Lower leg skin (tissue), 4 donors: ENCODE measurements around the gene TNFAIP2. TPM values are rescaled to one million over a fixed set of nuclear protein-coding genes. Genes with fewer than 3 reads are reported as not detected.

Source experiments
- DNase-seq, 2 donors: peaks; one replicate each; pipeline ENCODE4 v3.0.0-alpha.2; 2019; ENCODE audit warnings: low spot score in 2 of 2
- H3K4me3 ChIP-seq: fragments of 200-600 bp; sonication (generic); 2 replicates; pipeline ENCODE4 v1.5.1; 2017; ENCODE audit warnings: mild to moderate bottlenecking, low read depth; ENCODE audit not compliant: poor library complexity, severe bottlenecking
- POLR2A ChIP-seq, 2 donors: fragments of 450-650 bp; IDR thresholded peaks; one replicate each; pipeline ENCODE4 v1.6.1; 2016 to 2017; ENCODE audit warnings: antibody characterized with exemption in 2 of 2, mild to moderate bottlenecking in 1 of 2, moderate library complexity in 1 of 2
- WGBS, 2 donors: methylation state at CpG; one replicate each; pipeline ENCODE4 v1.1.5; 2018; 5-methylcytosine and 5-hydroxymethylcytosine counted together
- intact Hi-C: fragments of 100-400 bp; cut with DNase I; formaldehyde crosslinking; loops from one replicate; pipeline ENCODE4 v1.15.0; 2023; ENCODE audit warnings: low total_unique reads
- total RNA-seq, 4 donors: library from RNA; depleted of rRNA; stranded (reverse); fragments of >200 nt; gene quantifications; one replicate each; pipeline ENCODE4 v1.1.0, GENCODE V29; 2016
- TF ChIP-seq, protein P1 (sequence below), 3 donors: fragments of 450-650 bp; IDR thresholded peaks; one replicate each; pipeline ENCODE4 v1.5.1; 2016; ENCODE audit warnings: antibody characterized with exemption in 3 of 3, mild to moderate bottlenecking in 3 of 3, moderate library complexity in 2 of 3

Gene TNFAIP2
- total RNA-seq, 4 donors from 2014 or later, result 8.2 to 33.6 (median 20.3) TPM

DNA sequence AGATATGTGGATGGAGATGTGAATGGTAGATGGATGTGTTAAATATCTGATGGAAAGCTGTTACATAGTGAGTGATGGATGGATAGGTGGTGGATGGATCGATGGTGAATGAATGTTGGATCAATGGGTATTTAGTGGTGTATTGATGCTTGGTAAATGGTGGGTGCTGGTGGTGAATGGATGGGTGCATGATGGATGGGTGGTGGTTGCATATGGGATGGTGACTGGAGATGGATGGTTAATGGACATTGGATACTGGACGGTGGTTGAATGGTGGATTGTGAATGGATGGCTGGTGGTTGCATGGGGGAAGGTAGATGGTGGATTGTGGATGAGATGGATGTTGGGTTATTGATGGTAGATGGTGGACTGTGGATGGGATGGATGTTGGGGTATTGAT is 41.3 kb upstream of the TNFAIP2 start:
- 89 to 97% methylated on average over 2 of the region's 2 CpGs for WGBS, 2 donors
- no peak for DNase-seq
- TF ChIP-seq, protein P1, sequence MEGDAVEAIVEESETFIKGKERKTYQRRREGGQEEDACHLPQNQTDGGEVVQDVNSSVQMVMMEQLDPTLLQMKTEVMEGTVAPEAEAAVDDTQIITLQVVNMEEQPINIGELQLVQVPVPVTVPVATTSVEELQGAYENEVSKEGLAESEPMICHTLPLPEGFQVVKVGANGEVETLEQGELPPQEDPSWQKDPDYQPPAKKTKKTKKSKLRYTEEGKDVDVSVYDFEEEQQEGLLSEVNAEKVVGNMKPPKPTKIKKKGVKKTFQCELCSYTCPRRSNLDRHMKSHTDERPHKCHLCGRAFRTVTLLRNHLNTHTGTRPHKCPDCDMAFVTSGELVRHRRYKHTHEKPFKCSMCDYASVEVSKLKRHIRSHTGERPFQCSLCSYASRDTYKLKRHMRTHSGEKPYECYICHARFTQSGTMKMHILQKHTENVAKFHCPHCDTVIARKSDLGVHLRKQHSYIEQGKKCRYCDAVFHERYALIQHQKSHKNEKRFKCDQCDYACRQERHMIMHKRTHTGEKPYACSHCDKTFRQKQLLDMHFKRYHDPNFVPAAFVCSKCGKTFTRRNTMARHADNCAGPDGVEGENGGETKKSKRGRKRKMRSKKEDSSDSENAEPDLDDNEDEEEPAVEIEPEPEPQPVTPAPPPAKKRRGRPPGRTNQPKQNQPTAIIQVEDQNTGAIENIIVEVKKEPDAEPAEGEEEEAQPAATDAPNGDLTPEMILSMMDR (IDR thresholded peaks at IDR 0.05), result no peak
- TF ChIP-seq POLR2A (IDR thresholded peaks at IDR 0.05), result no peak
- H3K4me3 ChIP-seq, result no peak overlapping the region
- intact Hi-C loops, result no loop called here

DNA sequence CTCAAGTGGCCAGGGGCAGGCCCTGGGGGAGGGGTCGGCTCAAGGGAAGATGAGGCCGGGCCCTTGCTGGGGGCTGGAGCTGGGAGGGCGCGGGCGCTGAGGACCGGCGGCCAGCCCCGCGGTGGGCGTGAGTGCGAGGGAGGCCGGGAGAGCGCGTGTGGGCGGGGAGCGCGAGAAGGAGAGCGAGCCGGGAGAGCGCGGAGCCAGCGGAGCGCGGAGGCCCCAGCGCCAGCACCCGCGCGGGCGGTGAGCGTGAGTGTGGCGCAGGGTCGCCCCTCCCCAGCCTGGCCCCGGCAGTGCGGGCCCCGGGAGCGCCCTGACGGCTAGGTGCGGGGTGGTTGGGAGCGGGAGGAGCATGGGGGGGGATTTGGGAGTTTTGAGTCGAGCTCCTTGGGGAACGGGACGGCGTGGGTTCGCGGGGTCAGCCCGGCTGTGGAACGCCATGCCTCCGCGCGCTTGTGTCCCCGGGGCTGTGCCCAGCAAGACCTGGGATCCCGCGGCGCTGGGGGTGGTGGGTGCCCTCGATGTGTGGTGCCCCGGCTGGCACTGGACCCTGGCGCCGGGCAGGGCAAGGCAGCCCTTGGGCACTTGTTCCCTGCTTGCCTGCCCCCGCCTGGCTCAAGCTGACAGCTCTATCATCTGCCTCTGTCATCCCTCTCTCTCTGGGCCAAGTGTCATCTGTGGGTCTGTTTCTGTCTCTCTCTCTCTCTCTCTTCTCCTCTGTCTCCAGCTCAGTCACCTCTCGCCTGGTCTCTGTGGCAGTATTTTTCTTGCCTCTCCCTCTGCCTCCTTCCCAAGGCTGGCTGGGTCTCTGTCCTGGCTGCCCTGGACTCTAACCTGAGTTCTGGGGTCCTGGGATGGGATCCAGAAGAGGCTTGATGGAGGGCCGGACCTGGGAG is 39.0 kb upstream of the TNFAIP2 start, which contains the start of gene LBHD2:
Gene LBHD2 (plus strand): TSS at position 190 of the 899 bp plus-strand sequence. CDS start 1,803 bp downstream, outside the sequence.
- H3K4me3 ChIP-seq, result no peak within 1 kb of the TSS
- DNase-seq, result no peak
- 25 to 30% methylated on average over 29 to 31 of the region's 61 CpGs for WGBS, 2 donors
- intact Hi-C loops, result no loop called here
- TF ChIP-seq POLR2A (IDR thresholded peaks at IDR 0.05), result no peak
- TF ChIP-seq, protein P1 (IDR thresholded peaks at IDR 0.05), result no peak

DNA sequence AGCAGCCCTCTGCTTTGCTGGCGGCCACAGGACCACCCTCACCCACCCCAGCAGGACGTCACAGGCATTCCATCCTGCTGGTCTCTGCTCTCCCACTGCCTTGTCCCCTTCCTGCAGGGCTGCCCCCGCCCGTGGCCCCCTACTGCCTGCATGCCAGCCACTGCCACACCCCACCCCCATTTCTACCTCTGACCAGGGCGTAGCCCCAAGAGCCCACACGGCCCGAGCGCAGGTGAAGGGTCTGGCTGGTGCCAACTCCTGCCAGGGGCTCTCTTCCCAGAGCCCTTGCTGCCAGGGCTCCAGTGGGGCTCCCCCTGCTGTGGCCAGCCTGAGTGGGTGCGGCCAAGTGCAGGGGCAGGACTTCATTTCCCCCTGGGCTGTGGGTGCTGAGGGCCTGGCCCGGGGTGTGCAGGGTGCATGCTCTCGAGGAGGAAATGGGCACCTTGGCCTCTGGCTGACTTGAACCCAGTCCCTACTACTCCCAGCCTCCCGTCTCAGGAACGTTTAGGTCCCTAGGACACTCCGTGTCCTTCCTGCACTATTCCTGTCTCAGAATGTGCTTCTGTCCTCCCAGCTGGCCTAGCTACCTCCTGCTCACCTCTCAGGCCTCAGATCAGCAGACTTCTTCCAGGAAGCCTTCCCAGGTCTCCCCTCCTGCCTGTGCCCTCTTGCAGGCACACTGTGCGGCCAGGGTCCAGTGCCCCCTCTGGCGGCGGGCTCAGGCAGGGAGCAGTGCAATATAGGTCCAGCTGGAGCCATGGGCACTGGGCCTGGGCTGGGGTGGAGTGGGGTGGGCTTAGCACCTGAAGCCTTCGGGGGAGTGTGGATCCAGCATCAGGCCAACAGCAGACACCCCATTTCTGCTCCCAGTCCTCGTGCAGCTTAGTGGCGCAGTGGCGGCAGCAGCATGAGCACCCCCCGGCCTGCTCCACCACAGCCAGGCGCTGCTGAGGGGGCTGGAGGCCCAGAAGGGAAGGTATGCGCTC is 37.9 kb upstream of the TNFAIP2 start:
- DNase-seq, result no peak
- no peak overlapping the region for H3K4me3 ChIP-seq
- intact Hi-C loops, result no loop called here
- WGBS, 2 donors, result 83 to 84% methylated on average over 20 to 24 of the region's 24 CpGs
- TF ChIP-seq, protein P1 (IDR thresholded peaks at IDR 0.05), result no peak
- TF ChIP-seq POLR2A (IDR thresholded peaks at IDR 0.05), result no peak

- WGBS, 2 donors, result 79 to 83% methylated on average over 6 to 8 of the region's 8 CpGs
Observed at GRCh38 chr14:103086771-103087342, 36.4 kb upstream of the TNFAIP2 start.

DNA sequence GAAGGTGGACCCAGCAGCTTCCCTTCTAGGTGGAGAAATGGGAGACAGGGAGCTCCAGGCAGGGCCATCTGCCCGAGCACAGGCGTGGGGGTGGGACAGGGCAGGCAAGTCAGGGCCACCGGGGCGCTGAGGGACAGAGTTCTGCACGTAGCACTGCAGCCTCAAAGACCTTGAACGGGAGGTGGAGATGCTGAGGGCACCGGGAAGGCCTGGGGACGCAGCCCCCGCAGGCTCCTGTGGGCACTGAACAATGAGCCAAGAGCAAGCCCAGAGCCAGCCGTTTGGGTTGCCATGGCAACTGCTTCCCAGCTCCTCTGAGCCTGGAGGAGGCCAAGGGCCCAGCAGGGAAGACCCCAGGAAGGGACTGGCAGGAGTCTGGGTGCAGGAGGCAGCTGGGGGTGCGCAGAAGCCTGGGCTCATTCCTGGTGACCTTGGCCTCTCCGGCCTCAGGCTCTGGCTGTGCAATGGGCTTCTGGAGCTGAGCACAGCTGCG is 35.9 kb upstream of the TNFAIP2 start:
- TF ChIP-seq, protein P1 (IDR thresholded peaks at IDR 0.05), result no peak
- no peak for TF ChIP-seq POLR2A (IDR thresholded peaks at IDR 0.05)
- no peak for DNase-seq
- 83% methylated on average over 9 to 13 of the region's 13 CpGs for WGBS, 2 donors
- intact Hi-C loops, result no loop called here
- no peak overlapping the region for H3K4me3 ChIP-seq

More at GRCh38 chr14:103086771-103087342, 36.4 kb upstream of the TNFAIP2 start:
- intact Hi-C loops, result no loop called here
- DNase-seq, result no peak
- H3K4me3 ChIP-seq, result no peak overlapping the region
- TF ChIP-seq POLR2A (IDR thresholded peaks at IDR 0.05), result no peak
